Measurements from ENCODE around the gene PRRC1.
"Not testable (repeated sequence)": the region's sequence is repeated elsewhere in the genome, so short reads cannot be mapped to it uniquely, and the experiment has no call there.

The PRRC1 gene

DNA sequence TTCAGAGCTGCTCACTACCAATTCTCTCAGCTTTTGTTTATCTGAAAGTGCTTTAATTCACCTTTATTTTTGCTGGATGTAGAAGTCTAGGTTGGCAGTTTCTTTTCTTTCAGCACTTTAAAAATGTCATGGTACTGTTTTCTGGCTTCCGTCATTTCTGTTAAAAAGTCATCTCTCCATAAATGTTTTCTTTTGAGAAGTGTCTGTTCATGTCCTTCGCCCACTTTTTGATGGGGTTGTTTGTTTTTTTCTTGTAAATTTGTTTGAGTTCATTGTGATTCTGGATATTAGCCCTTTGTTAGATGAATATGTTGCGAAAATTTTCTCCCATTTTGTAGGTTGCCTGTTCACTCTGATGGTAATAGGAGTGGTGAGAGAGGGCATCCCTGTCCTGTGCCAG, 23.1 kb downstream of the PRRC1 start:
- DNase-seq (ENCODE audit: low read depth in 2 of 3, low spot score in 1 of 3) = not testable (repeated sequence)

DNA sequence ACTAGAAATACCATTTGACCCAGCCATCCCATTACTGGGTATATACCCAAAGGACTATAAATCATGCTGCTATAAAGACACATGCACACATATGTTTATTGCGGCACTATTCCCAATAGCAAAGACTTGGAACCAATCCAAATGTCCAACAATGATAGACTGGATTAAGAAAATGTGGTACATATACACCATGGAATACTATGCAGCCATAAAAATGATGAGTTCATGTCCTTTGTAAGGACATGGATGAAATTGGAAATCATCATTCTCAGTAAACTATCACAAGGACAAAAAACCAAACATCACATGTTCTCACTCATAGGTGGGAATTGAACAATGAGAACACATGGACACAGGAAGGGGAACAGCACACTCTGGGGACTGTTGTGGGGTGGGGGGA, 27.8 kb downstream of the PRRC1 start:
- not testable (repeated sequence) for DNase-seq (ENCODE audit: low read depth in 2 of 3, low spot score in 1 of 3)

- DNase-seq (ENCODE audit: low read depth in 2 of 3, low spot score in 1 of 3) = no peak
These were observed 32.1 kb downstream of the PRRC1 start for GRCh38 chr5:127549551-127549950.

DNA sequence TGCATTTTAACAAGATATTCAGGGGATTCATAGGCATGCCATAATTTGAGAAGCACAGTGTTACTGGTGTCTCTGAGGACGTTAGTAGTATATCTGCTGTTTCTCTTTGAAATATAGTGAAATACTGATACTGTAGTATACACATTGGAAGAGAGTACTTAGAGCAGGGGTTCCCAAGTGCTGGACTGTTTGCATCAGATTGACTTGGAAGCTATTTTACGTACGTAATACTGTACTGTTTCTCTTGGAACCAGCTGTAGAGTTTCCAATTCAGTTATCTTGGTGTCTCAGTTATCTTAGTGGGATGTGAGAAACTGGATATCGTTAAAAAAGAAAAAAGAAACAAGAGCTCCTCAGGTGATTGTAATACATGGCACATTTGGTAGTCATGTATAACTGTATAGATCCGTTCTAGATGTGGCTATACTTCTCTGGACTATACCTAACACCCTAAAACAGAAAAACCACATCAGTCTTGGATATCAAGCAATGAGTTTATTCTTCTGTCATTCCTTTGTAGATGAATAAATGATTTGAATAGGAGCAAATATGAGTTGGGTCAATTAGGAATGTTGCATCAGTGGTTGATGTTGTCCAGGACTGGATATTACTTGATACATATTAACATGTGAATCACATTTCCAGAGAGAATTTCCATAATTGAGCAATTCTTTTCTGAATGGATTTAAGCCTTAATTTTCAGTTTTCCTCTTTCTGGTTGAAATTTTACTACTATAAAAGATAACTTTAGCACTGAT, 33.4 kb downstream of the PRRC1 start:
- DNase-seq (ENCODE audit: low read depth in 2 of 3, low spot score in 1 of 3) = no peak

DNA sequence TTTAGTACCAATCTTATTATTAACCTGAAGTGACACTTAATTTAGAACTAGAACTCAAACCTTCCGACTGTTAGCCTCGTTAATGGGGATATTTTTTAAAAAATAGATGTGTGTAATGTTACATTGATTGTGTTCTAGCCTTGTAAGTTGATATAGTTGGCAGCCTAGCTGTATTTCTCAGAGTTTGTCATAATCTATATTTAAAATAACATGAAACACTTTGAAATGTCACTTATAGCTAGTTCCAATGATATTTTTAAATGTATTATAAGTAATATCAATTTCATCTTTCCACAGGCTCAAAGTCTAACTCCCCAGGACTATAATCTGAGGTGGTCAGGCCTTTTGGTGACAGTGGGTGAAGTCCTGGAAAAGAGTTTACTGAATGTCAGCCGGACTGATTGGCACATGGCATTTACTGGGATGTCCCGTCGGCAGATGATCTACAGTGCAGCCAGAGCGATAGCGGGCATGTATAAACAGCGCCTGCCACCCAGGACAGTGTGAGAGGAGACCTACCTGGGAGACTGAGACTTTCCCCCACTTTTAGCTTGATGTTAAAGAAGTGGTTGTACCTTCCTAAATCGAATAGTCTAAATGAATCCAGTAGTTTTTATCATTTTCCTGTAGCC, 34.1 kb downstream of the PRRC1 start:
- no peak for DNase-seq (ENCODE audit: low read depth in 2 of 3, low spot score in 1 of 3)

DNA sequence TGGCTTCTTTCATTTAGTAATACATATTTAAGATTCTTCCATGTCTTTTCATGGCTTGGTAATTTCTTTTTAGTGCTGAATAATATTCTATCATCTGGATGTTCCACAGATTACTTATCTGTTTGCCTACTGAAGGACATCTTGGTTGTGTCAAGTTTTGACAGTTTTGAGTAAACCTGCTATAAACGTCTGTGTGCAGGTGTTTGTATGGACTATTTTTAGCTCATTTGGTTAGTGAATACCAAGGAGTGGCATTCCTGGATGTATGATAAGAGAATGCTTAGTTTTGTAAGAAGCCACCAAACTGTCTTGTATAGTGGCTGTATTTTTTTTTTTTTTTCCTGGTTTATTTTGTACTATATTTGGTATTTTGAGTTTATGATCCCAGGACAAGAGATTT, 38.4 kb downstream of the PRRC1 start:
- DNase-seq (ENCODE audit: low read depth in 2 of 3, low spot score in 1 of 3) = no peak

DNA sequence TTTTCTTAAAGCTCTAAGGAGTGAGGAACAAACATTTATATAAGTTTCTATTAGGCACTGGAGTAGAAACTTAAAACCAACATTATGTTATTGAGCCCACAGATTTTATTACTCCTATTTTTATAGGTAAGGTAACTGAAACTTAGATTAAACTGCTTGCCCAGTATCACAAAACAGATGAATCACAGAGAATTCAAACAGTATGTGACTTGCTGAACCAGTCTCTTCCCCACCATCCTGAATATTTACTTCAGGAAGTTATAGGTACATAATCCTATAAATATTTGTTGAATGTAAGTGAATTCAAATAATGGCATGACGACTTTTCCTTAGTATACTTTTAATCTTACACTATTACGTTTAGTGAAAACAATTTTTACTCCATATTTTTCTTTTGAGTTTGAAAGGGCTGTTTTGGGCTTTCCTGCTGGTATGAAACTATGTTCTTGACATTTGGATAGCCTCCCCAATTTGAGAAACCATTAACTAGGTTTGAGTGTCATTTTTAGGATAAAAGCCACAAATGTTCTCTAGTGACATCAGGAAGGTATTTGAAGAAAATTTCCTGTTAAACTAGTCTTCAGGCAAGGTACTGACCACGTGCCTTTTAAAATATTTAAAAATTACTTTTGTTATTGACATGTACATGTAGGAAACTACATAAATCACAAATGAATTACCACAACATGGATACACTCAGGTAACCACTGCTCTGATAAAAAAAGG, 39.3 kb downstream of the PRRC1 start:
- no peak for DNase-seq (ENCODE audit: low read depth in 2 of 3, low spot score in 1 of 3)

DNA sequence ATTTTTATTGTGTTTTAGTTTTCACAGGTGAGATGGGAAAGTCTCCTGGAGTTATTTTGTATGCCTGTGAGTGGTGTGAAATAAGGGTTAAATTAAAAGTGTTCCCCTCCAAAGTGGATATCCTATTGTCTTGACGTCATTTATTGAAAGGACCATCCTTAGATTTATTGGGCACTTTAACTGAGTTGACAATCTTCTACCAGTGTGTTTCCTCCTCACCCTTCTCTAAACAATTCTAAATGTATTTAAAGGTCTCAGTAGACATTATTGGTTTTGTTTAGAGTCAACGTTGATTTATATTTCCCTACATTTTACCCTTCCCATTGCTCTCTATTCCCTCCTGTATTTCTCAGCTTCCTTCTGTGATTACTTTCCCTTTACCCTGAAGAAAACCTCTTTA, 40.8 kb downstream of the PRRC1 start:
- DNase-seq (ENCODE audit: low read depth in 2 of 3, low spot score in 1 of 3) = no peak

- DNase-seq (ENCODE audit: low read depth in 2 of 3, low spot score in 1 of 3) = no peak
These were observed 43.8 kb downstream of the PRRC1 start for GRCh38 chr5:127561254-127561653.

GRCh38 chr5:127562252-127562651, 44.8 kb downstream of the PRRC1 start:
- DNase-seq (ENCODE audit: low read depth in 2 of 3, low spot score in 1 of 3) = no peak

DNA sequence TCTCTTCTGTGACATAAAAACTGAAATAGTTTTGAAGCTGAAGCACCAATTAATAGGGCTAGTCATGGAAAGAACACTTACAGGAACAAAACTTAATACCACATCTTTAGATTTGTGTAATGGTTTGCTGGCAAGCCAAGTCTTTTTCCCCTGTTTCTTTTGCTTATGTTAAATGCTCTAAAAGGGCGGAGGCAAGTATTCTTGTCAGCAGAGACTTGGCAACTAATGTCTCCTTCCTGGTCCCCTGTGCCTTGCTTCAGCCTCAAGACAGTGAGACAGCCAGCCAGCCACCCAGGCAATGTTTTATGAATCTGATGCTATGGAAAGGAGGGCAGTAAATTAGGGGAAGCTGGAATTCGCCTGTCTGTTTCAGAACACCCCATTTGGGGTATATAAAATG, 45.7 kb downstream of the PRRC1 start:
- DNase-seq (ENCODE audit: low read depth in 2 of 3, low spot score in 1 of 3) = no peak

DNA sequence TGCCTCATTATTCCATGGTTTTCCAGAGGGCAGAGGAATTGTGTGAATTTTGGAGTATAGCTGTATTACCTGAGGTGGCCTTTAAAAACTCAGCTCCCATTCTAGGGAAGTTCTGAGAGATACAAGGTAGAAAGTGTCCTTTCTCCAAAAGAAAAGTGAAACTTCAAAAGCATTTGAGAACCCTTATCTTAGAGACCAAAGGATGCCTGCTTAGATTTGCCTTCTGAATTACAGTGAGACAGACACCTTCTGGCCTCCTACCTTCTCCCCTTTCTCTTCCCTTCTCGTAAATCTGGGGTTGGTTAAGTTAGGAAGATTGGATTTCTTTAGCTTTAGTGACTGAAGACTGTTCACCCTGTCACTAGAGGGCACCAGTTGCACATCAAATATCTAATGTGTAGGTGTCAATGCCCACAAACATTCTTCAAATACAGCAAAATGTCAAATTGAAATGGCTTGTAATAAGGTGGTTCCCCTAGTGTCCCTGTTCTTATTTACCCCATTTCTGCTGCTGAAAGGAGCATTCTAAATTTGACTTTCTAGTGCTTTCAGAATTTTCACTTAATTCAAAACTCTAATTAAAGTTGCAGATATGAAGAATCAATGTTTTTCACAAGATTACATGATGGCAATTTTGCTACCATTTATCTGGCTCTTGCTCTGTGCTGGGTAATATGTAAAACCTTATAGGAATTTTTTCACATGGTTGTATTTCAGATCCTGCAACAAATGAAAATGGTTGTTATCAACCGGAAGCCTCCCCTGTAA, 46.7 kb downstream of the PRRC1 start:
- DNase-seq (ENCODE audit: low read depth in 2 of 3, low spot score in 1 of 3) = peak in 2 of 3 donors; percentile 14 to 47

DNA sequence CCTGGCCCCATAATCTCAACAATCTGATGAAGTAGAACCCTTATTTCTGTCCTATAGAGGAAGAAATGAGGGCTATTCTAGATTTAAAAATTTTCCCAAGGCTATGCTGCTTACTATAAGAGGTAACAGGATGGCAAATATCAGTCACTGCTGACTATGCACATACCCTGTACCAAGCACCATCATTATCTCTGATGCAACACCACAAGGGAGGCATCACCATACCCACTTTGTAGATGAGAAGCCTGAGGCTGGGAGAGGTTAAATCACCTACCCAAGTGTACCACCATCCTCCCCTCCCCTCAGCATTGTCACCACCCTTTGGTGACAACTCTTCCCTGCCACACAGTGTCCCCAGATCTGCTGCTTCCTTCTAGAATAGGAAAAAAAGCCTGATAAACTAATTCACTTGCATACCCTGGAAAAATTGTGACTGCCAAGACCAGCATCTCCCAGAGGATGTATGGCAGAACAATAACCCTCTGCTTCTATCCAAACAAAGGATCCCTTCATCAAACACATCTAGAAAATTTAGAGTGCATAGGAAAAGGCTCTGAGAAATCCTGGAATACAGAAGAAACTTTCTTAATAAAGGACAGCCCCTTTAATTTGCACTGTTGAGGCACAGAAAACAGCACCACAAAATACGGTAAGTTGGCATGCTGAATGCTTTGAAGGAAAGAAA, 48.3 kb downstream of the PRRC1 start:
- no peak for DNase-seq (ENCODE audit: low read depth in 2 of 3, low spot score in 1 of 3)

DNA sequence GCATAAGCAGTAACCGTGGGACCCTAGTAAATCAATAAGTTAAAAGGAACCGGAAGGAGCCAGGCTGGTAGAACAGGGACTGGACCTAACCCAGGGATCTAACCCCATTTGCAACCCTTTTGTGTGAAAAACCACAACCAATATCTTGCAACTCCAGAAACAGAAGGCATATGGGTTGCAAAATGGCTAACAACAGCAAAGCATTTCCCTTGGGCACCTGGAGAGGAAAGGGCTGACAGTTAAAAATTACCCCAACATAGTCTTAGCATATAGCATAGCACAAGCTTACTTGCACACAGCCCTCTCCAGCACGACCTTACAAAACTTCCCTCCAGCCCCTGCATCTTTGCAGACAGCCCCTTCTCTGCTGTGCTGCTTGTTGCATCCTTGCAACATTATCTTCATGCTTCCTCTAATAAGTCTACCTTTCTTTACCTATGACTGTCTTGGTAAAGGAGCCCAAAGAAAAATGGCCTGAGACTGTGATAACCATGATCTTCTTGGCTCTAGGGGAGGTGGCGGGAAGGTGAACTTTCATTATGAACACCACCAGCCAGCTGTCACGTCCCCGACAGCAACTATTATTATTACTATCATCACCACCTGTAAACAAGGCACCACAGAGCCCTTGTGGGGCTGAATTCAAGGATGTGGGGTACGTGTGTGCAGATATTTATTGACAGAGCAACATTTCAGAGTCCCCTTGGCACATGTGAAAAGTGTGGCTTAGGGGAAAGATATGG, 49.8 kb downstream of the PRRC1 start:
- no peak for DNase-seq (ENCODE audit: low read depth in 2 of 3, low spot score in 1 of 3)

- no peak for DNase-seq (ENCODE audit: low read depth in 2 of 3, low spot score in 1 of 3)
These were observed 50.7 kb downstream of the PRRC1 start for GRCh38 chr5:127568166-127568565.

- not testable (repeated sequence) for DNase-seq (ENCODE audit: low read depth in 2 of 3, low spot score in 1 of 3)
These were observed 52.0 kb downstream of the PRRC1 start for GRCh38 chr5:127569471-127569870.

DNA sequence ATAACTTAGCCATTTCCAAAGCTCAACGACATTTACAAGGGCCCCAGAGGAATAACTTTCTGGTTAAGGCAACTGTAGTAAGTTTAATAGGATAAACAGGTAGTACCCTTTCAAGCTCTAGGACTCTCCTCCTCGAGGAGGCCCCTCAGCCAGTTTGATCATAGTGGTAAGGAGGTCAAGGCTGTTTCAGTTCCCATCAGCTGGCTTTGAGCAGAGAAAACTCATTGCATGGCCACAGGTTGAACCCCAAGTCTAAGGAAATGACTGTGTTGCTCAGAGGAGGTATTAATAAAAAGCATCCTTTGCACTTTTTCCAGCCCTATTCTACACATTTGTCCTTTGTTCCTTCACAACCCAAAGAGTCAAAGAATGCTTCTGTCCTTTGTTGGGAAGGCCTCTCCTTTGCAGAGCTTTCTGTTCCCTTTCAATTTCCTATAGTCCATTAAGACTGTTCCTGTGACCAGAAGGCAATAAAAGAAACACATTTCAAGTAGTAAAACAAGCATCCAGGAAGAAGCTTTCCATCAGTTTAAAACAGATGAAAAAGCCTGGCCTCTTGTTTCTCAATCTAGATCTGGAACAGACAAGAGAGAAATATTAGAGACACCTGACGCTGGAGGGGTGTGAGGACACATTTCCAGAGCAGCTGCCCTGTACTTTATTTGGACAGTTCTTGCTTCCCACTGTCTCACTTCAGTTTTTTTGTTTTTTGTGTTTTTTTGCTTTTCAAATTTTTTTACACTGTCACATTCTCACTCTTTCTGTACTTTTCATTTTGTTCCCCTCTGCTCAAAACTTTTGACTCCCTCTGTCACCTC, 54.1 kb downstream of the PRRC1 start:
- no peak for DNase-seq (ENCODE audit: low read depth in 2 of 3, low spot score in 1 of 3)

DNA sequence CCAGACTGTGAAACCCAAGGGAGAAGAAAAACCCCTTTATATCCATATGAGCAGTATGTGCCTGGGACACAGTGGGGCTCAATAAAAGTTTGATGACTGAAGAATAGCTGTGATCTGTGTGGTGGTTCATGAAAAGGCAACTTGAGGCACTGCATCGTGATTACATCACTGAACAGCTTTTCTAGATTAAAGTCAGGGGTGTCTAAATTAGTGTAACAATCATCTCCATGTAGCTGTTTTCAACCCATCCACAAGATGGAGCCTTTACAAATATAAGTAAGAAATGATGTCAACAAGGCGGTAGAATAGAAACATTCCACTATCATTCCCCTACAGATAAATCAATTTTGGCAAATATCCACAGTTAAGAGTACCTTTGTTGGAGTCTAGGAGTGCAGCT, 55.5 kb downstream of the PRRC1 start:
- no peak for DNase-seq (ENCODE audit: low read depth in 2 of 3, low spot score in 1 of 3)

Data from stimulated activated CD4-positive, alpha-beta T cell treated with anti-CD3 and anti-CD28 coated beads, Interleukin-12 subunit alpha, Interleukin-12 subunit beta, amount 100 ng/mL, for 48 hours (primary cell).